CD4-positive, alpha-beta T cell treated with Interleukin-10 for 1 hour (primary cell): ENCODE measurements around the gene RNF144A.
A peak's percentile ranks its signal among the peaks of the same experiment; 100 is the strongest.

ENCODE experiments used
- DNase-seq: peaks from one replicate; pipeline ENCODE4 v3.0.0-alpha.2; 2020

Gene RNF144A

GRCh38 chr2:7053650-7054265 lies 136.5 kb downstream of the RNF144A start:
- DNase-seq = no peak

GRCh38 chr2:7057865-7058400 lies 140.7 kb downstream of the RNF144A start:
- peak; percentile 27 for DNase-seq

- DNase-seq = no peak
Observed at GRCh38 chr2:7060156-7060555, 142.9 kb downstream of the RNF144A start.

- no peak for DNase-seq
Observed at GRCh38 chr2:7060631-7061449, 143.6 kb downstream of the RNF144A start.

- DNase-seq = no peak
Observed at GRCh38 chr2:7061450-7061789, 144.2 kb downstream of the RNF144A start.

- no peak for DNase-seq
Observed at GRCh38 chr2:7061921-7062320, 144.7 kb downstream of the RNF144A start.

- DNase-seq = no peak
Observed at GRCh38 chr2:7063789-7064188, 146.6 kb downstream of the RNF144A start.

GRCh38 chr2:7068457-7068856 lies 151.2 kb downstream of the RNF144A start:
- DNase-seq = no peak

- no peak for DNase-seq
Observed at GRCh38 chr2:7070483-7070882, 153.3 kb downstream of the RNF144A start.

- DNase-seq = no peak
Observed at GRCh38 chr2:7071154-7071553, 153.9 kb downstream of the RNF144A start.

- no peak for DNase-seq
Observed at GRCh38 chr2:7071916-7072556, 154.8 kb downstream of the RNF144A start.

- DNase-seq = no peak
Observed at GRCh38 chr2:7073901-7074300, 156.7 kb downstream of the RNF144A start.

- no peak for DNase-seq
Observed at GRCh38 chr2:7075834-7076233, 158.6 kb downstream of the RNF144A start.

- DNase-seq = no peak
Observed at GRCh38 chr2:7077660-7078267, 160.6 kb downstream of the RNF144A start.

- peak; percentile 20 for DNase-seq
Observed at GRCh38 chr2:7083580-7084509, 166.6 kb downstream of the RNF144A start.

GRCh38 chr2:7084601-7085000 lies 167.4 kb downstream of the RNF144A start:
- no peak for DNase-seq

GRCh38 chr2:7089284-7089683 lies 172.1 kb downstream of the RNF144A start:
- DNase-seq = no peak

GRCh38 chr2:7089898-7090510 lies 172.8 kb downstream of the RNF144A start:
- DNase-seq = no peak

GRCh38 chr2:7093376-7093775 lies 176.2 kb downstream of the RNF144A start:
- no peak for DNase-seq
